ENCODE results near the gene USP13. TPM values are rescaled to one million over a fixed set of nuclear protein-coding genes. Genes with fewer than 3 reads are reported as not detected.
"Not testable (repeated sequence)": the region's sequence is repeated elsewhere in the genome, so short reads cannot be mapped to it uniquely, and the experiment has no call there.

The USP13 gene
- polyA plus RNA-seq, 3 donors: 0.31 to 1.6 (median 1.2) TPM

- Histone ChIP-seq H4K20me1 (ENCODE audit: insufficient read depth, low read length) (no peaks in the 10 kb centered on the region), H3K4me1 (ENCODE audit: control insufficient read depth in 1 of 2, insufficient read depth in 2 of 2, low read length in 2 of 2) (no peaks in the 10 kb centered on the region), H3K27me3 (ENCODE audit: control insufficient read depth in 2 of 2, insufficient read depth in 2 of 2, low read length in 2 of 2) (no peaks in the 10 kb centered on the region), H3K4me3 (replicated peaks in 1 of 3; ENCODE audit: low read depth in 2 of 3, low read length in 3 of 3) (no peak overlapping the region), H3K4me2 (replicated peaks; ENCODE audit: extremely low read depth, low read length, poor library complexity, severe bottlenecking) (no peak overlapping the region), H3K9me3 (replicated peaks in 1 of 2; ENCODE audit: control insufficient read depth in 1 of 2, insufficient read depth in 1 of 2, low read length in 2 of 2) (no peaks in the 10 kb centered on the region), H3K79me2 (ENCODE audit: insufficient read depth, low read length) (no peaks in the 10 kb centered on the region), H2AFZ (ENCODE audit: insufficient read depth, low read depth, low read length, poor library complexity, severe bottlenecking) (no peak overlapping the region), H3K36me3 (replicated peaks in 1 of 2; ENCODE audit: control insufficient read depth in 1 of 2, insufficient read depth in 2 of 2, low read length in 2 of 2) (no peaks in the 10 kb centered on the region), H3K9ac (ENCODE audit: insufficient read depth, low read length, poor library complexity, severe bottlenecking) (no peak overlapping the region), H3K27ac (ENCODE audit: low read depth in 1 of 2, low read length in 2 of 2) (no peak overlapping the region)
- DNase-seq: no peak
- Mint-ChIP-seq H3K27me3 (ENCODE audit: low read depth in 3 of 3) (peaks cover 0 to 5% (median 1%) of the 10 kb centered on the region in 3 donors), H3K4me3 (no peak overlapping the region), H3K4me1 (no peaks in the 10 kb centered on the region), H3K9me3 (peaks cover 0 to 1% (median 0%) of the 10 kb centered on the region in 7 donors), H3K36me3 (no peaks in the 10 kb centered on the region), H3K27ac (no peak overlapping the region)
- intact Hi-C loops (cut with micrococcal nuclease): no loop called here
- TF ChIP-seq, protein P1, sequence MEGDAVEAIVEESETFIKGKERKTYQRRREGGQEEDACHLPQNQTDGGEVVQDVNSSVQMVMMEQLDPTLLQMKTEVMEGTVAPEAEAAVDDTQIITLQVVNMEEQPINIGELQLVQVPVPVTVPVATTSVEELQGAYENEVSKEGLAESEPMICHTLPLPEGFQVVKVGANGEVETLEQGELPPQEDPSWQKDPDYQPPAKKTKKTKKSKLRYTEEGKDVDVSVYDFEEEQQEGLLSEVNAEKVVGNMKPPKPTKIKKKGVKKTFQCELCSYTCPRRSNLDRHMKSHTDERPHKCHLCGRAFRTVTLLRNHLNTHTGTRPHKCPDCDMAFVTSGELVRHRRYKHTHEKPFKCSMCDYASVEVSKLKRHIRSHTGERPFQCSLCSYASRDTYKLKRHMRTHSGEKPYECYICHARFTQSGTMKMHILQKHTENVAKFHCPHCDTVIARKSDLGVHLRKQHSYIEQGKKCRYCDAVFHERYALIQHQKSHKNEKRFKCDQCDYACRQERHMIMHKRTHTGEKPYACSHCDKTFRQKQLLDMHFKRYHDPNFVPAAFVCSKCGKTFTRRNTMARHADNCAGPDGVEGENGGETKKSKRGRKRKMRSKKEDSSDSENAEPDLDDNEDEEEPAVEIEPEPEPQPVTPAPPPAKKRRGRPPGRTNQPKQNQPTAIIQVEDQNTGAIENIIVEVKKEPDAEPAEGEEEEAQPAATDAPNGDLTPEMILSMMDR (IDR thresholded peaks at IDR 0.05): no peak
- 83% methylated on average over 2 of the region's 3 CpGs for WGBS (ENCODE audit: insufficient coverage)
These were observed 10.0 kb upstream of the USP13 start for GRCh38 chr3:179642871-179643270.

- H3K4me1 ChIP-seq (ENCODE audit: control insufficient read depth in 1 of 2, insufficient read depth in 2 of 2, low read length in 2 of 2); H3K79me2 ChIP-seq (ENCODE audit: insufficient read depth, low read length); intact Hi-C loops (cut with micrococcal nuclease); H3K27me3 ChIP-seq (ENCODE audit: control insufficient read depth in 2 of 2, insufficient read depth in 2 of 2, low read length in 2 of 2); H3K27me3 Mint-ChIP-seq (ENCODE audit: low read depth in 3 of 3); H4K20me1 ChIP-seq (ENCODE audit: insufficient read depth, low read length); H3K4me2 ChIP-seq (replicated peaks; ENCODE audit: extremely low read depth, low read length, poor library complexity, severe bottlenecking); H3K4me1 Mint-ChIP-seq; H3K36me3 ChIP-seq (replicated peaks in 1 of 2; ENCODE audit: control insufficient read depth in 1 of 2, insufficient read depth in 2 of 2, low read length in 2 of 2); H3K27ac Mint-ChIP-seq; H3K4me3 Mint-ChIP-seq; H3K36me3 Mint-ChIP-seq; DNase-seq; H3K27ac ChIP-seq (ENCODE audit: low read depth in 1 of 2, low read length in 2 of 2); H3K4me3 ChIP-seq (replicated peaks in 1 of 3; ENCODE audit: low read depth in 2 of 3, low read length in 3 of 3); H3K9me3 Mint-ChIP-seq; H3K9me3 ChIP-seq (replicated peaks in 1 of 2; ENCODE audit: control insufficient read depth in 1 of 2, insufficient read depth in 1 of 2, low read length in 2 of 2); H3K9ac ChIP-seq (ENCODE audit: insufficient read depth, low read length, poor library complexity, severe bottlenecking); H2AFZ ChIP-seq (ENCODE audit: insufficient read depth, low read depth, low read length, poor library complexity, severe bottlenecking): not testable (repeated sequence)
- no CpG with 5 or more reads among the region's 8 CpGs for WGBS (ENCODE audit: insufficient coverage)
These were observed 9.0 kb upstream of the USP13 start for GRCh38 chr3:179643837-179644236.
